Pancreas (tissue), 10 donors: ENCODE measurements around the gene GAS7. TPM values are rescaled to one million over a fixed set of nuclear protein-coding genes. Genes with fewer than 3 reads are reported as not detected.
A peak's percentile ranks its signal among the peaks of the same experiment; 100 is the strongest.

Experiments used
- ATAC-seq, 4 donors: fragments of 200-7000 bp; cut with Tn5 transposase; one replicate each; pipeline versions ENCODE4 v1.8.0 to v1.9.1; 2020; ENCODE audit warnings: mild to moderate bottlenecking in 4 of 4, moderate library complexity in 4 of 4
- DNase-seq, 6 donors: peaks; one replicate each; pipeline ENCODE4 v3.0.0-alpha.2; 2020
- FAIRE-seq: peaks from 2 replicates; lab custom pipeline; 2012; peaks lifted over from hg19 to GRCh38; lab: Jason Lieb, UNC
- H3K27ac ChIP-seq, 4 donors: fragments of 200-600 bp; sonication (generic); 1 replicate in 3 of 4; 2 replicates in 1 of 4; pipeline versions ENCODE4 v1.5.0 to v1.8.0; 2020
- H3K27me3 ChIP-seq, 4 donors: fragments of 200-600 bp; one replicate each; pipeline ENCODE4 v1.8.0; 2021
- H3K36me3 ChIP-seq, 3 donors: fragments of 200-600 bp; sonication (generic) in 1 of 3; one replicate each; pipeline versions ENCODE4 v1.5.0 to v1.8.0; 2020 to 2021
- H3K4me1 ChIP-seq, 3 donors: fragments of 200-600 bp; one replicate each; pipeline ENCODE4 v1.8.0; 2021
- H3K4me3 ChIP-seq, 4 donors: fragments of 200-600 bp; sonication (generic) in 2 of 4; one replicate each; pipeline versions ENCODE4 v1.5.0 to v1.8.0; 2020 to 2021
- H3K9me3 ChIP-seq, 4 donors: fragments of 200-600 bp; one replicate each; pipeline ENCODE4 v1.8.0; 2021
- WGBS, 2 donors: extraction: QIAGEN DNeasy Blood & Tissue Kit; methylation state at CpG; one replicate each; pipeline ENCODE4 v1.1.7; 2013; 5-methylcytosine and 5-hydroxymethylcytosine counted together
- intact Hi-C, 3 donors: fragments of 100-400 bp; cut with DNase I; formaldehyde crosslinking; loops; one replicate each; pipeline versions ENCODE4 v1.11.1 to v1.14.2; 2022
- polyA plus RNA-seq, 2 donors: library from polyadenylated mRNA; stranded (reverse); fragments of 200-250 nt; gene quantifications; one replicate each; pipeline ENCODE4 v1.2.3, GENCODE V29; 2013
- total RNA-seq, 6 donors: library from RNA; stranded (reverse); fragmentation: NEBNext Ultra II Directional in 4 of 6; extraction: Animal tissue kit (Norgen Biotek cat#: 25700) in 4 of 6; gene quantifications; one replicate each; pipeline versions ENCODE4 v1.2.1 to v1.2.4, GENCODE V29; 2021 to 2023
- TF ChIP-seq, protein P1 (sequence below), 4 donors: fragments of 200-600 bp; sonication (generic) in 3 of 4; IDR thresholded peaks; one replicate each; pipeline versions ENCODE4 v1.5.0 to v1.8.0; 2021; ENCODE audit warnings: antibody characterized with exemption in 4 of 4
- donor health status: healthy with polysubstance abuse.
- donor health status: DM: no; HTN: no; CAD: no; lungs with moderate emphysema.
- donor health status: DM: no; HTN: no; CAD: no.
- donor health status: control.
- donor health status: control.
- donor health status: Bipolar disorder and iron deficiency.
- donor health status: DM: yes; HTN: yes; CAD: no.
- donor health status: DM: no; HTN: no; CAD: no.
- donor health status: DM: no; HTN: no; CAD: no.
- donor health status: DM: yes; HTN: yes; CAD: no.

Gene GAS7
- total and polyA plus RNA-seq, 8 donors = 1.9 to 22.9 (median 3.7) TPM

DNA sequence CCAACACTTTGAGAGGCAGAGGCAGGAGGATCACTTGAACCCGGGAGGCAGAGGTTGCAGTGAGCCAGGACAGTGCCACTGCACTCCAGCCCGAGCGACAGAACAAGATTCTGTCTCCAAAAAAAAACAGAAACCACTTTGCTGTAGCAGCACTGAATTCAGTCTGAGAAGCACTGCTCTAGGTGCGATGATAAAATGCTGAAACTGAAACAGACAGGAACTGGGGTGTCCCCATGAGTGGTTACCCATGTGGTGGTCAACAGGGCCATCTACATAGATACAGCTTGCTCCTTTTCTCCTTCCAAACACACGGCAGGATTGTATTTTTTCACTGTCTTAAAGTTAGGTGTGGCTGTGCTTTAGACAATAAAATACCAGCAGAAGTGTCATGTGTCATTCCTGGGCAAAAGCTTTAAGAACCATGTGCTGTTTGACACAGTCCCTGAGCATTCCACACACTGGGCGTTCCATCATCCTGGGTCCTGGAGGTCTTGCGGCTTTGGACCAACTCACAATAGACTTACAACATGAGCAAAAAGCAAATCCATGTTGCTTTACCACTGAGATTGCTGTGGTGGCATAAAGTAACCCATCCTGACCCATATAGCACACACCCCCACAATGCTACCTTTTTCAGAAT lies 11.5 kb downstream of the GAS7 start:
- TF ChIP-seq, protein P1, sequence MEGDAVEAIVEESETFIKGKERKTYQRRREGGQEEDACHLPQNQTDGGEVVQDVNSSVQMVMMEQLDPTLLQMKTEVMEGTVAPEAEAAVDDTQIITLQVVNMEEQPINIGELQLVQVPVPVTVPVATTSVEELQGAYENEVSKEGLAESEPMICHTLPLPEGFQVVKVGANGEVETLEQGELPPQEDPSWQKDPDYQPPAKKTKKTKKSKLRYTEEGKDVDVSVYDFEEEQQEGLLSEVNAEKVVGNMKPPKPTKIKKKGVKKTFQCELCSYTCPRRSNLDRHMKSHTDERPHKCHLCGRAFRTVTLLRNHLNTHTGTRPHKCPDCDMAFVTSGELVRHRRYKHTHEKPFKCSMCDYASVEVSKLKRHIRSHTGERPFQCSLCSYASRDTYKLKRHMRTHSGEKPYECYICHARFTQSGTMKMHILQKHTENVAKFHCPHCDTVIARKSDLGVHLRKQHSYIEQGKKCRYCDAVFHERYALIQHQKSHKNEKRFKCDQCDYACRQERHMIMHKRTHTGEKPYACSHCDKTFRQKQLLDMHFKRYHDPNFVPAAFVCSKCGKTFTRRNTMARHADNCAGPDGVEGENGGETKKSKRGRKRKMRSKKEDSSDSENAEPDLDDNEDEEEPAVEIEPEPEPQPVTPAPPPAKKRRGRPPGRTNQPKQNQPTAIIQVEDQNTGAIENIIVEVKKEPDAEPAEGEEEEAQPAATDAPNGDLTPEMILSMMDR (IDR thresholded peaks at IDR 0.05) = no peak
- DNase-seq (no peak), ATAC-seq (no peak), FAIRE-seq (no peak)
- H3K4me3 ChIP-seq = no peak overlapping the region
- no peaks in the 10 kb centered on the region for H3K36me3 ChIP-seq
- H3K4me1 ChIP-seq = no peaks in the 10 kb centered on the region
- H3K9me3 ChIP-seq = no peaks in the 10 kb centered on the region
- intact Hi-C loops = no loop called here
- H3K27ac ChIP-seq = no peak overlapping the region
- 51 to 62% methylated on average over 7 of the region's 7 CpGs for WGBS, 2 donors
- no peaks in the 10 kb centered on the region for H3K27me3 ChIP-seq

DNA sequence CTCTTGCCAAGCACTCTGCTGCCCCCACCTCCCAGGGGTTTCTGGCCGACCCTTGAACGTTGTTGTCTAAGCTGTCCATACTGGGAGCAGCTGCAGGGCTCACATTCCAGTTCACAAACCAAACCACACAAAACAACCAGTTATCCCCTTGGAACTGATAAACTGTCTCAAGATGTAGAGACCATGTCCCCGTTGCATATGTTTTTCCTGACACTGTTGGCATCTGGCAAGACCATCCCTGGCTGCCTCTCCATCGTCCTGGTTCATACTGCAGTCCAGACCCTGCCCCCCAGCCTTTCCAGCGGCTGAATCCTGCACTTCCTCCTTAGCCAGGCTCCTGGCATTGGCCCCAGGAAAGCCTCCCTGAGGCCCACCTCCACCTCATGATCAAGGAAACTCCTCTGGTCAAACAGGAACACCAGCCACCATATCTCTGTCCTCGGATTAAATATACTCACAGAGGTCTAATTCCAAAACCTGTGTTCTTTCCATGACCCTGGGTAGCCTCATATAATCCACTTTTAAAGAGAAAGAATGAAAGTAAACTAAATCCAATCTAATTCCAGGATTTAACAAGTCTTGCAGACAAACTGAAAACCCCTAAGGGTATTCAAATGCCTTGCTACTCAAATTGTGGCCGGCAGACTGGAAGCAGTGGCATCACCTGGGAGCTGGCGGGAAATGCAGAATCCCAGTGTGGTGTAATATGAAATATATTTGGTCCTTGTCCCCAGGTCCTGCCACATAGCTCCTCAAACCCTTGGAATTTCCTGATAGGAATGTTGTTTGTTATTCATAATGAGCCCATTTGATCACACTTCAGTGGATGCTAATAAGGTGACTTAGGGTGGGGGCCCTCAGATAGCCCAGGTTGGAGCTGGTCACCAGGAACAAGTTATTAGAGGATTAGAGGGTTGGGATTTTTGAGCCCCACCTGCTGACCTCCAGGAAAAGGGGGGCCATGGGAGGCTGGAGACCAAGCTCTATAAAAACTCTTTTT lies 14.2 kb downstream of the GAS7 start:
- FAIRE-seq = no peak
- no peaks in the 10 kb centered on the region for H3K9me3 ChIP-seq
- H3K4me3 ChIP-seq = no peak overlapping the region
- no peaks in the 10 kb centered on the region for H3K27me3 ChIP-seq
- no peak for ATAC-seq
- H3K27ac ChIP-seq = no peak overlapping the region
- 31 to 43% methylated on average over 8 of the region's 8 CpGs for WGBS, 2 donors
- H3K36me3 ChIP-seq = no peaks in the 10 kb centered on the region
- intact Hi-C loops = no loop called here
- H3K4me1 ChIP-seq = no peaks in the 10 kb centered on the region
- no peak for DNase-seq
- TF ChIP-seq, protein P1 (IDR thresholded peaks at IDR 0.05) = no peak

DNA sequence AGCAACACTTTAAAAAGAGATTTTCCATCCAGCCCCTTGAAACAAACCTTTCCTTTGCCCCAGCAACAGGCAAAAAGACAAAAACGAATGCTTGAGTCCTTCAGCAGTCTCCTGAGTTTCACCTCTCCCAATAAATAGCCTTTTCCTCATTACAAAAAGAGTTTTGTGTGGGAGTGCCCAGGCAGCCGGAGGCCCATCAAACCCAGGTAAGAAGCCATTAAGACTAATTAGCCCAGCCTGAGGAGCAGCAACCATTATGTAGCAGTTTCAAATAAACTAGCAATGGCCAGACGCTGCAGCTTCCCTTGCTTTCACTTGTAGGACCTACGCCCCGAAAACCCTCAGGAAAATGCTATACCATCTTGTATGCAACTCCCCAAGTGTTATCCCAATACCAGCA lies 15.6 kb downstream of the GAS7 start:
- FAIRE-seq (no peak), ATAC-seq (no peak), DNase-seq (no peak)
- Histone ChIP-seq H3K9me3 (no peaks in the 10 kb centered on the region), H3K4me3 (no peak overlapping the region), H3K36me3 (no peaks in the 10 kb centered on the region), H3K27me3 (no peaks in the 10 kb centered on the region), H3K27ac (no peak overlapping the region), H3K4me1 (no peaks in the 10 kb centered on the region)
- TF ChIP-seq, protein P1 (IDR thresholded peaks at IDR 0.05) = no peak
- WGBS, 2 donors = 65 to 71% methylated on average over 5 of the region's 5 CpGs
- intact Hi-C loops = no loop called here

DNA sequence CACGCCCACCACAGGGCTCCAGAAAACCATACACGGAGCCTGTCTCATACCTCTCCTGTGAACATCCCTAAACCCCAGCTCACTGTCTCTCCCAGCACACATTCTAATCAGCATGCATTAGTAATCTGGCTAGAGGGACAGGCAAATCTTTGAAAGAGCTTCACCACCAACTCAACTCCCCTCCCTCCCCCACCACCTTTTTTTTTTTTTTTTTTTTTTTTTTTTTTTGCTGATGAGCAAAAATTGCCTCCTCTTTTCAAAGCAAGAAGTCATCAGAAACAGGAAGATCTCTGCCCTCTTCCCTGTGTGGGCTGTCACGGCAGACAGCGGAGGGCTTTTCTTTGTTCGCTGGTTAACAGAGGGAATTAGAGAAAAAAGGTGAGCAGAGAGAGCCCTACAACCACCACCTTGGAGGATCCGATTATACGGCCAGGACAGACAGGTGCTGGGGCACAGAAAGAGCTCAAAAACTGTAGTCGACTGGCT lies 19.9 kb downstream of the GAS7 start:
- DNase-seq (no peak), FAIRE-seq (no peak), ATAC-seq (peak in 2 of 4 donors; percentile 29 to 35)
- Histone ChIP-seq H3K9me3 (no peaks in the 10 kb centered on the region), H3K36me3 (no peaks in the 10 kb centered on the region), H3K4me1 (no peaks in the 10 kb centered on the region), H3K4me3 (no peak overlapping the region), H3K27ac (no peak overlapping the region), H3K27me3 (no peaks in the 10 kb centered on the region)
- WGBS, 2 donors = 37 to 52% methylated on average over 8 of the region's 8 CpGs
- TF ChIP-seq, protein P1 (IDR thresholded peaks at IDR 0.05) = no peak
- intact Hi-C loops = no loop called here
